MCF 10A (cell line): ENCODE measurements around the gene MROH9. TPM values are rescaled to one million over a fixed set of nuclear protein-coding genes. Genes with fewer than 3 reads are reported as not detected.
"Not testable (repeated sequence)": the region's sequence is repeated elsewhere in the genome, so short reads cannot be mapped to it uniquely, and the experiment has no call there.

ENCODE experiments used
- BruUV-seq: library from RNA; stranded (reverse); fragments of 400-500 nt; replicated peaks from 2 replicates; lab custom pipeline; 2021; lab: Mats Ljungman, UMichigan
- CTCF ChIA-PET: fragments of 300-600 bp; sonication (Branson Sonifier 250); formaldehyde crosslinking; extraction: SDS; loops from one replicate; lab custom pipeline; 2021; ENCODE audit warnings: antibody characterized with exemption, inconsistent platforms; lab: Yijun Ruan, JAX
- POLR2A ChIA-PET: fragments of 300-600, 350-650 bp; sonication (Branson Sonifier 250); formaldehyde crosslinking; extraction: SDS; loops from one replicate; lab custom pipeline; 2020; ENCODE audit warnings: antibody characterized with exemption, inconsistent platforms; lab: Yijun Ruan, JAX
- DNase-seq: peaks from one replicate; pipeline ENCODE4 v3.0.0-alpha.2; 2018; ENCODE audit not compliant: unreplicated experiment
- H3K27ac Mint-ChIP-seq: one replicate; pipeline ENCODE4 v1.8.0; 2022; ENCODE audit warnings: mild to moderate bottlenecking, low read depth, mixed read lengths; ENCODE audit not compliant: unreplicated experiment
- H3K27me3 Mint-ChIP-seq: one replicate; pipeline ENCODE4 v1.8.0; 2022; ENCODE audit warnings: mixed read lengths; ENCODE audit not compliant: insufficient read depth, unreplicated experiment
- H3K36me3 Mint-ChIP-seq: one replicate; pipeline ENCODE4 v1.8.0; 2022; ENCODE audit warnings: mild to moderate bottlenecking, moderate library complexity, mixed read lengths; ENCODE audit not compliant: insufficient read depth, unreplicated experiment
- H3K4me1 Mint-ChIP-seq: one replicate; pipeline ENCODE4 v1.8.0; 2022; ENCODE audit warnings: mixed read lengths; ENCODE audit not compliant: insufficient read depth, unreplicated experiment
- H3K4me3 Mint-ChIP-seq: one replicate; pipeline ENCODE4 v1.8.0; 2022; ENCODE audit warnings: mild to moderate bottlenecking, moderate library complexity, mixed read lengths; ENCODE audit not compliant: unreplicated experiment
- H3K9me3 Mint-ChIP-seq: one replicate; pipeline ENCODE4 v1.8.0; 2022; ENCODE audit warnings: mixed read lengths; ENCODE audit not compliant: unreplicated experiment
- CTCF ChIP-seq: fragments of 200-600 bp; IDR thresholded peaks from one replicate; pipeline ENCODE4 v1.8.0; 2022; ENCODE audit warnings: antibody characterized with exemption, mild to moderate bottlenecking; ENCODE audit not compliant: unreplicated experiment
- intact Hi-C: fragments of 100-400 bp; cut with micrococcal nuclease; formaldehyde crosslinking; loops from 2 replicates; pipeline ENCODE4 v1.14.1; 2022
- total RNA-seq: library from RNA; stranded (reverse); gene quantifications from 2 replicates; pipeline ENCODE4 v1.2.3, GENCODE V29; 2022

Gene MROH9
- total RNA-seq, 1 experiment from 2014 or later: not detected

- H3K36me3 Mint-ChIP-seq: no peaks in the 10 kb centered on the region
- no peaks in the 10 kb centered on the region for H3K9me3 Mint-ChIP-seq
- BruUV-seq: no TSS peak
- no peak overlapping the region for H3K4me3 Mint-ChIP-seq
- DNase-seq: no peak
- intact Hi-C loops: no loop called here
- ChIA-PET POLR2A (no interaction called here), CTCF (interaction anchor here (0.5 to 5.4 kb wide), 10 partner anchors 10 to 1377 kb away, joined by 3 to 22 read pairs (median 4); partner anchors contain the start of gene FMO4)
- no peak for TF ChIP-seq CTCF
- no peak overlapping the region for H3K27ac Mint-ChIP-seq
- H3K27me3 Mint-ChIP-seq: no peaks in the 10 kb centered on the region
- H3K4me1 Mint-ChIP-seq: peaks cover 12% of the 10 kb centered on the region
Measured at GRCh38 chr1:170931650-170932049, 3.7 kb upstream of the MROH9 start.

- POLR2A ChIA-PET: no interaction called here
- DNase-seq: no peak
- H3K27ac Mint-ChIP-seq: no peak overlapping the region
- peaks cover 12% of the 10 kb centered on the region for H3K4me1 Mint-ChIP-seq
- TF ChIP-seq CTCF: no peak
- CTCF ChIA-PET: interaction anchor here (0.6 to 1.1 kb wide), 2 partner anchors 382 to 1011 kb away, joined by 3 to 4 read pairs; partner anchors contain the start of gene FMO4
- H3K27me3 Mint-ChIP-seq: no peaks in the 10 kb centered on the region
- intact Hi-C loops: no loop called here
- no TSS peak for BruUV-seq
- no peaks in the 10 kb centered on the region for H3K9me3 Mint-ChIP-seq
- H3K36me3 Mint-ChIP-seq: no peaks in the 10 kb centered on the region
- H3K4me3 Mint-ChIP-seq: no peak overlapping the region
Measured at GRCh38 chr1:170932236-170932635, 3.1 kb upstream of the MROH9 start.

- intact Hi-C loops: no loop called here
- no peak overlapping the region for H3K4me3 Mint-ChIP-seq
- H3K36me3 Mint-ChIP-seq: no peaks in the 10 kb centered on the region
- no peak for TF ChIP-seq CTCF
- no peak for DNase-seq
- H3K9me3 Mint-ChIP-seq: no peaks in the 10 kb centered on the region
- H3K27ac Mint-ChIP-seq: no peak overlapping the region
- POLR2A ChIA-PET: interaction anchor here (0.6 kb wide), 1 partner anchor 897 kb away, joined by 3 read pairs; no protein-coding TSS in a partner anchor
- CTCF ChIA-PET: interaction anchor here (1.1 kb wide), 1 partner anchor 8 kb away, joined by 8 read pairs; no protein-coding TSS in a partner anchor
- no TSS peak for BruUV-seq
- no peaks in the 10 kb centered on the region for H3K27me3 Mint-ChIP-seq
- H3K4me1 Mint-ChIP-seq: no peaks in the 10 kb centered on the region
Measured at GRCh38 chr1:170938281-170938680, 2.9 kb downstream of the MROH9 start.

GRCh38 chr1:170939476-170939875 lies 4.1 kb downstream of the MROH9 start:
- intact Hi-C loops: no loop called here
- ChIA-PET CTCF (interaction anchor here (1.7 to 2.9 kb wide), 2 partner anchors 10 to 27 kb away, joined by 10 read pairs; no protein-coding TSS in a partner anchor), POLR2A (no interaction called here)
- TF ChIP-seq CTCF: no peak
- H3K36me3 Mint-ChIP-seq: no peaks in the 10 kb centered on the region
- BruUV-seq: no TSS peak
- peaks cover 9% of the 10 kb centered on the region for H3K27me3 Mint-ChIP-seq
- no peak overlapping the region for H3K27ac Mint-ChIP-seq
- no peak overlapping the region for H3K4me3 Mint-ChIP-seq
- no peaks in the 10 kb centered on the region for H3K9me3 Mint-ChIP-seq
- H3K4me1 Mint-ChIP-seq: no peaks in the 10 kb centered on the region
- DNase-seq: no peak

GRCh38 chr1:170951744-170952143 lies 16.4 kb downstream of the MROH9 start:
- BruUV-seq: not testable (repeated sequence)

More at GRCh38 chr1:170951744-170952143, 16.4 kb downstream of the MROH9 start:
- DNase-seq, H3K4me1 Mint-ChIP-seq, H3K4me3 Mint-ChIP-seq, H3K36me3 Mint-ChIP-seq, intact Hi-C loops, POLR2A ChIA-PET, H3K9me3 Mint-ChIP-seq, H3K27ac Mint-ChIP-seq: not testable (repeated sequence)
- H3K27me3 Mint-ChIP-seq: peaks cover 17% of the 10 kb centered on the region
- CTCF ChIA-PET: interaction anchor here (3.8 kb wide), 1 partner anchor 14 kb away, joined by 22 read pairs; no protein-coding TSS in a partner anchor
